CD4-positive, CD25-positive, alpha-beta regulatory T cell (primary cell): Measurements from ENCODE around the gene C2orf72. TPM values are rescaled to one million over a fixed set of nuclear protein-coding genes. Genes with fewer than 3 reads are reported as not detected.

Experiments
- ATAC-seq, 2 donors: fragments of 150-1000 bp; cut with Tn5 transposase; one replicate each; pipeline ENCODE4 v1.10.0; 2021; ENCODE audit warnings: low read depth in 2 of 2, moderate number of reproducible peaks in 2 of 2, moderate library complexity in 1 of 2
- DNase-seq, 3 donors: peaks; one replicate each; pipeline versions ENCODE4 v3.0.0 to v3.0.0-alpha.2; 2012 to 2022; ENCODE audit warnings: mixed read lengths in 1 of 3
- H3K27ac ChIP-seq: one replicate; pipeline ENCODE4 v1.7.0; 2013; ENCODE audit warnings: mild to moderate bottlenecking, low read length; ENCODE audit not compliant: insufficient read depth, poor library complexity, severe bottlenecking
- H3K27me3 ChIP-seq: one replicate; pipeline ENCODE4 v1.7.0; 2013; ENCODE audit warnings: low read length; ENCODE audit not compliant: control insufficient read depth, insufficient read depth
- H3K36me3 ChIP-seq: one replicate; pipeline ENCODE4 v1.7.0; 2013; ENCODE audit warnings: mild to moderate bottlenecking, low read length, moderate library complexity; ENCODE audit not compliant: control insufficient read depth, insufficient read depth
- H3K4me1 ChIP-seq: 2 replicates; pipeline ENCODE4 v1.7.0; 2013; ENCODE audit warnings: mild to moderate bottlenecking, low read length; ENCODE audit not compliant: insufficient read depth, control insufficient read depth, poor library complexity, severe bottlenecking
- H3K4me3 ChIP-seq: one replicate; pipeline ENCODE4 v1.7.0; 2013; ENCODE audit warnings: low read depth, mild to moderate bottlenecking, low read length, moderate library complexity
- H3K9me3 ChIP-seq, 2 experiments: 1 replicate in 1 of 2; 2 replicates in 1 of 2; pipeline ENCODE4 v1.7.0; 2013; ENCODE audit warnings: low read length in 2 of 2, mild to moderate bottlenecking in 1 of 2, moderate library complexity in 1 of 2; ENCODE audit not compliant: control insufficient read depth in 2 of 2
- H3K27ac Mint-ChIP-seq, 3 donors: one replicate each; pipeline ENCODE4 v1.8.0; 2020 to 2022; ENCODE audit warnings: mild to moderate bottlenecking in 3 of 3, mixed read lengths in 3 of 3, moderate library complexity in 2 of 3
- H3K27me3 Mint-ChIP-seq: one replicate; pipeline ENCODE4 v1.8.0; 2022; ENCODE audit warnings: mild to moderate bottlenecking, mixed read lengths
- H3K36me3 Mint-ChIP-seq: one replicate; pipeline ENCODE4 v1.8.0; 2020; ENCODE audit warnings: mixed read lengths
- H3K4me1 Mint-ChIP-seq, 4 donors: one replicate each; pipeline ENCODE4 v1.8.0; 2020 to 2022; ENCODE audit warnings: mixed read lengths in 4 of 4, mild to moderate bottlenecking in 1 of 4
- H3K4me3 Mint-ChIP-seq, 4 donors: one replicate each; pipeline ENCODE4 v1.8.0; 2020 to 2022; ENCODE audit warnings: mild to moderate bottlenecking in 4 of 4, mixed read lengths in 4 of 4, moderate library complexity in 3 of 4
- H3K9me3 Mint-ChIP-seq, 7 donors: one replicate each; pipeline ENCODE4 v1.8.0; 2020 to 2022; ENCODE audit warnings: mixed read lengths in 7 of 7, mild to moderate bottlenecking in 3 of 7, moderate library complexity in 2 of 7
- polyA plus RNA-seq, 4 donors: library from polyadenylated mRNA; unstranded; fragments of 300-500 nt; fragmentation: Illumina TruSeq; gene quantifications; one replicate each; pipeline ENCODE4 v1.2.3, GENCODE V29; 2021
- total RNA-seq: library from RNA; stranded (reverse); gene quantifications from one replicate; pipeline ENCODE4 v1.2.3, GENCODE V29; 2022

Gene C2orf72
- total and polyA plus RNA-seq, 5 donors from 2014 or later = not detected

DNA sequence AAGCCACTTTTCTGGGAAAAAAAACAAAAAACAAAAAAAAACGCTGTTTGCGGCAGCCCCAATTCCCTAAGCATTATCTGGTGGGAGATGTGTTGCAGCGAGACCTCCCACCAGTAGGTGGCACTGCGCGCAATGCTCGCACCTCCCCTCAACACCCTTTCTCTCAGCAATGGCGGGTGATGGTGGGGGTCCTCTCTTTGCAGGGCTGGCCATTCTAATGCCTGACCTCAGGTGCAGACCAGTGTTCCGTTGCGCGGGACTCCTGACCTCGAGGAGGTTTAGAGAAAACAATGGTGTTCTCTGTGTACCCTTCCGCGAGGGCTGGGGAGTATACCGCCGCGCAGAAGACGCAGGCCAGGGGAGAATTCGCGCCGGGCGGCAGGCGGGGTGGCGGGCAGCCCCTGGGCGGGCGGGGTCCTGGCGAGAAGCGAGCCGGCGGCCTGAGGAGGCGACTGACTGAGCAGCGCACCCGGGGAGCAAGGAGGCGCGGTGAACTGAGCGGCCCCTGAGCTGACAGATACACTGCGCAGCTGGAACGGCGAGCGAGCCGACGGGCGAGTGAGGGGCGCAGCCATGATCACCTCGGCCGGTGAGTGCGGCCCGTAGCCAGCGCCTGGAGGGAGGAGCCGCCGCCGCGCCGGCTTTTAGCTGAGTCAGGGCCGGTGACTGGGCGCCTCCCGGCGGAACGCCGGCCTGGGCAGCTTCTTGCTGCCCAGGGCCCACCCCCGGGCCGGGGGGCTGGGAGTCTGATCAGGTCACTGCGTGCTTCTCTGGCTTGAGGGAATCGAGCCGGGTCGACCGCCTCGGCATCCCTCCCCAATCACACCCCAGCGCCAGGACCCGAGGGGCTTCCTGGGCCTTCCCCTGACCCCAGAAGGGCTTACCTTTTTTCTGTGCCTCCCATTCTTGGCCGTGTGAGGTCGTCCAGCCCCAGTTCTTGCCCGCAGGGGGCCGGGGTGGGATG lies 19.4 kb downstream of the C2orf72 start, which contains the start of gene PSMD1:
TSS of gene PSMD1 (plus strand) at position 415 of the 964 bp plus-strand sequence. CDS start at position 574, 159 bp downstream.
- Mint-ChIP-seq H3K27me3 (peaks cover 31% of the 10 kb centered on the region), H3K9me3 (no peaks in the 10 kb centered on the region), H3K27ac (peak within 1 kb of the TSS; percentile 99 to 100 (median 100)), H3K36me3 (peaks cover 6% of the 10 kb centered on the region), H3K4me1 (peaks cover 17 to 64% (median 50%) of the 10 kb centered on the region in 4 donors), H3K4me3 (peak within 1 kb of the TSS; percentile 97 to 100 (median 99))
- ATAC-seq = peak; percentile 86
- peak within 1 kb of the TSS; percentile 87 for H3K27ac ChIP-seq
- peaks cover 6% of the 10 kb centered on the region for H3K36me3 ChIP-seq
- peaks cover 1% of the 10 kb centered on the region for H3K27me3 ChIP-seq
- peak within 1 kb of the TSS; percentile 84 for H3K4me3 ChIP-seq
- H3K4me1 ChIP-seq = peaks cover 41% of the 10 kb centered on the region
- no peaks in the 10 kb centered on the region for H3K9me3 ChIP-seq
- peak; percentile 86 to 98 (median 95) for DNase-seq

DNA sequence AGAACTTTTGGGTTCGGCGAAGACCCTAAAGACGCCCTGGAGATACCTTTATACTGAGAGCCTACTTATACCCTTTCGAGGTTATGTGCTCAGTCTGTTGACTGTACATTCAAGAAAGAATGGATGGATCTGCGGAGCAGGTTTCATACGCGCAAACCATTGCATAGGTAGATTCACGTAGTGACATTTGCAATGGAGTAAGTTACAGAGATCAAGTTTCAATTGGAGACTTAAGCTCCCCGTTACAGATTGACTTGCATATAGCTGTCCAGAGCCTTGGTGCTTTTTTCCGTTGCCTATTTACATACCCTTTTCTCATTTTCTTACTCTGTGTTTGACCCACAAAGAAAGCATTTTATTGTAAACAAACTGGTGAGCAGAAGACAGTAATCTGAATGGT lies 20.3 kb downstream of the C2orf72 start:
- ATAC-seq (no peak), DNase-seq (peak in 1 of 3 donors; percentile 14)
- H3K27me3 Mint-ChIP-seq = peaks cover 26% of the 10 kb centered on the region
- peak overlapping the region; percentile 74 to 82 (median 77) for H3K27ac Mint-ChIP-seq
- H3K4me1 Mint-ChIP-seq = peaks cover 17 to 58% (median 44%) of the 10 kb centered on the region in 4 donors
- H3K4me3 Mint-ChIP-seq = peak overlapping the region; percentile 86 to 99 (median 98)
- peaks cover 14% of the 10 kb centered on the region for H3K36me3 ChIP-seq
- H3K9me3 ChIP-seq = no peaks in the 10 kb centered on the region
- H3K27ac ChIP-seq = no peak overlapping the region
- H3K27me3 ChIP-seq = peaks cover 1% of the 10 kb centered on the region
- peak overlapping the region; percentile 84 for H3K4me3 ChIP-seq
- H3K36me3 Mint-ChIP-seq = peaks cover 9% of the 10 kb centered on the region
- H3K4me1 ChIP-seq = peaks cover 36% of the 10 kb centered on the region
- no peaks in the 10 kb centered on the region for H3K9me3 Mint-ChIP-seq

- no peak for ATAC-seq
- Histone ChIP-seq H3K9me3 (no peaks in the 10 kb centered on the region), H3K4me3 (no peak overlapping the region), H3K27me3 (peaks cover 1% of the 10 kb centered on the region), H3K36me3 (peaks cover 28% of the 10 kb centered on the region), H3K27ac (no peak overlapping the region), H3K4me1 (peaks cover 28% of the 10 kb centered on the region)
- H3K27me3 Mint-ChIP-seq = peaks cover 14% of the 10 kb centered on the region
- H3K4me1 Mint-ChIP-seq = peaks cover 17 to 45% (median 36%) of the 10 kb centered on the region in 4 donors
- H3K36me3 Mint-ChIP-seq = peaks cover 18% of the 10 kb centered on the region
- DNase-seq = no peak
- peak overlapping the region in 2 of 3 donors; percentile 26 to 82 for H3K27ac Mint-ChIP-seq
- H3K9me3 Mint-ChIP-seq = no peaks in the 10 kb centered on the region
- H3K4me3 Mint-ChIP-seq = peak overlapping the region; percentile 75 to 99 (median 98)
These were observed 21.6 kb downstream of the C2orf72 start for GRCh38 chr2:231058761-231059550.

DNA sequence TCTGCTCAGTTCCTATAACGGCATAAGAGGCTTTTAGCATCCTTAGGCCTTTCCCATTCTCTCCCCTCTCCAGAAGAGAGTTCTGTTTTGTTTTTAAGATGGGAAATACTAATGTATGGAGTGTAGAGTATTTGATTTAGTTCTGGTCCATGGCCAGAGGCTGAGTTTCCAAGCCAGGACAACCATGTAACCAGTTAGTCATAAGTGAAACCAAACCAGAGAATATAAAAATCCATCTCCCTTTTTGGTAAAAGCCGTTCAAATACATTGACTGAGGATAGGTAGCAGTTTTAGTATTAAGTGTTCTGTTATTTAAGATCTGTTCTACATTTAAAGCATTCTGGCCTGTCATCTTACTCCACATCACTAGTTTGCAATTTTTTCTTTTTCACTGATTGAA lies 22.4 kb downstream of the C2orf72 start:
- peak overlapping the region; percentile 29 to 99 (median 76) for H3K4me3 Mint-ChIP-seq
- ATAC-seq = no peak
- H3K27me3 Mint-ChIP-seq = peaks cover 8% of the 10 kb centered on the region
- H3K36me3 Mint-ChIP-seq = peaks cover 20% of the 10 kb centered on the region
- H3K4me1 ChIP-seq = peaks cover 28% of the 10 kb centered on the region
- no peak for DNase-seq
- H3K36me3 ChIP-seq = peaks cover 34% of the 10 kb centered on the region
- no peak overlapping the region for H3K27ac Mint-ChIP-seq
- no peaks in the 10 kb centered on the region for H3K27me3 ChIP-seq
- no peaks in the 10 kb centered on the region for H3K9me3 ChIP-seq
- H3K4me3 ChIP-seq = no peak overlapping the region
- peaks cover 17 to 42% (median 35%) of the 10 kb centered on the region in 4 donors for H3K4me1 Mint-ChIP-seq
- H3K27ac ChIP-seq = no peak overlapping the region
- H3K9me3 Mint-ChIP-seq = no peaks in the 10 kb centered on the region

DNA sequence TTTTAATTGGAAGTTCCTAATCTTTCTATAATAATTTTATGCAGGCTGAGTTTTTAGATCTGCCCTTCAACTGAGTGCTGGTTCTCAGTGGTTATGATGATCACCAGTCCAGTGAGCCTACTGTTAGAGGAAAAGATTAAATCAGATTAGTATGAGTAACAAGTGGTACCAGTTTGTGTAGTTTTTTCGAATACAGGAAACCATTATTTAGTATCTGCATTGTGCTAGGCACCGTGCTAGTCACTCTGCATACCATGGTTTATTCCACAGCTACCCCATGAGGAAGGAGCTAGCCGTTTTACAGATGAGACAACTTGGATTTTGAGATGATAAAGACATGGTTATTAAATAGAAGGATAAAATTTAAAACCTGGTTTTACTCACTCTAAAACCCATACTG lies 25.5 kb downstream of the C2orf72 start:
- Mint-ChIP-seq H3K9me3 (no peaks in the 10 kb centered on the region), H3K27me3 (no peaks in the 10 kb centered on the region), H3K4me1 (peaks cover 24 to 27% (median 26%) of the 10 kb centered on the region in 4 donors), H3K36me3 (peaks cover 36% of the 10 kb centered on the region), H3K27ac (no peak overlapping the region), H3K4me3 (no peak overlapping the region)
- Histone ChIP-seq H3K27me3 (no peaks in the 10 kb centered on the region), H3K4me1 (peaks cover 20% of the 10 kb centered on the region), H3K36me3 (peaks cover 61% of the 10 kb centered on the region), H3K9me3 (no peaks in the 10 kb centered on the region), H3K4me3 (no peak overlapping the region), H3K27ac (no peak overlapping the region)
- ATAC-seq (no peak), DNase-seq (no peak)

DNA sequence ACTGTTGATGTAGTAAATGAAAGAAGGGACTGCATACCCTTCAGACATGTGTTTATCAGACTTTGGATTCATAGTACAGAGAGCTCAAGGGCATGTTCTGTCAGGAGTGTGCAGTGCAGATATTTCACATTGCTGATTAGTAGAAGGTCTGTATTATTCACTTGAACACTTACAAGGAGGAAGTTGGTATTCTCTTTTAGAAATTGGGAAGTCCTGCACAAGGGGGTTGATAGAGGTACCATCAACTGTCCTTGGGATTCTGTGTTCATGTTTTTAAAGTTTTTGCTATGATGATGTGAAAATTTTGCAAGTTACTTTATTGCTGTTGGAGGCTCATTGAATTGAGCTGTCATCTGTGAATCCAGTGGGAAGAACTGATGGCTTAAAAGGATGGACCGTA lies 26.0 kb downstream of the C2orf72 start:
- DNase-seq (no peak), ATAC-seq (no peak)
- Histone ChIP-seq H3K27me3 (no peaks in the 10 kb centered on the region), H3K9me3 (no peaks in the 10 kb centered on the region), H3K4me1 (peaks cover 14% of the 10 kb centered on the region), H3K27ac (no peak overlapping the region), H3K36me3 (peaks cover 66% of the 10 kb centered on the region), H3K4me3 (no peak overlapping the region)
- Mint-ChIP-seq H3K9me3 (no peaks in the 10 kb centered on the region), H3K27me3 (no peaks in the 10 kb centered on the region), H3K36me3 (peaks cover 41% of the 10 kb centered on the region), H3K4me3 (no peak overlapping the region), H3K4me1 (peaks cover 20 to 26% (median 21%) of the 10 kb centered on the region in 4 donors), H3K27ac (no peak overlapping the region)

- Mint-ChIP-seq H3K9me3 (no peaks in the 10 kb centered on the region), H3K27me3 (no peaks in the 10 kb centered on the region), H3K4me3 (no peak overlapping the region), H3K27ac (no peak overlapping the region), H3K4me1 (peaks cover 0 to 19% (median 4%) of the 10 kb centered on the region in 4 donors), H3K36me3 (peaks cover 45% of the 10 kb centered on the region)
- DNase-seq (no peak), ATAC-seq (no peak)
- Histone ChIP-seq H3K4me1 (no peaks in the 10 kb centered on the region), H3K36me3 (peaks cover 80% of the 10 kb centered on the region), H3K9me3 (no peaks in the 10 kb centered on the region), H3K4me3 (no peak overlapping the region), H3K27ac (no peak overlapping the region), H3K27me3 (no peaks in the 10 kb centered on the region)
These were observed 28.6 kb downstream of the C2orf72 start for GRCh38 chr2:231065966-231066365.
